ENCODE data around the gene C19orf47. TPM values are rescaled to one million over a fixed set of nuclear protein-coding genes. Genes with fewer than 3 reads are reported as not detected.
"Not testable (repeated sequence)": the region's sequence is repeated elsewhere in the genome, so short reads cannot be mapped to it uniquely, and the experiment has no call there.

The C19orf47 gene
- total and polyA plus RNA-seq, 2 donors = 7.3 to 13.9 TPM

DNA sequence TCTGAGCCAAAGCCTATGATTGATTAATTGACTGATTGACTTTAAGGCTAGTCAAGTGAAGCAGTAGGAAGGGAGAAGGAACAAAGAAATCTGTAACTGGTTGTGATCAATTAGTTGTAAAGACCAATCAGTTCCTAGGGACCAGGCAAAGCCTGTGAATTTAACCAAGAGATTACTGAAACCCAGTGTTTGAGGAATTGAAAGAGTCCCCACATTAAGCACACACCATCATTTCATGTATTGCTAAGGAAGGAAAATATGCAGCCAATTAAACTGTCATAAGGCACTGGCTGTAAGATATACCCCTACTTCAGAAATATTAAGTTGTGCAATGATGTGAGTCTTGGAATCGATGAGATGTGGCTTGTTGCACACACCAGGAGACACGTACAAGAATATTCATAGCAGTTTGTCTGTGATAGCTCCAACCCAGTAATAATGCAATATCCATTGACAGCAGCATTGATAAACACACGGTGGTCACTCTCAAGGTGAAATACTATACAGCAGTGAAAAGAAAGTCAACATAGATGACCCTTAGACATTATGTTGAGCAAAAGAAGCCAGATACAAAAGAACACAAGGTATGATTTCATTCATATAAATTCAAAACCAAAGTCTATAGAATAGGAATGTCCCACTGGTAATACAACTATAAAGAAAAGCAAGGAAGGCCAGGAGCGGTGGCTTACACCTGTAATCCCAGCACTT, 9.0 kb downstream of the C19orf47 start:
- H3K27ac ChIP-seq (ENCODE audit: low read depth in 1 of 2, low read length in 1 of 2) = no peak overlapping the region
- H3K27me3 ChIP-seq (ENCODE audit: control insufficient read depth in 2 of 2, insufficient read depth in 1 of 2, low read length in 1 of 2) = no peaks in the 10 kb centered on the region
- no peaks in the 10 kb centered on the region for H3K9me3 ChIP-seq (ENCODE audit: control insufficient read depth in 2 of 2, insufficient read depth in 1 of 2, low read length in 1 of 2)
- DNase-seq (ENCODE audit: low read depth in 6 of 9, low spot score in 9 of 9) = no peak
- no peak overlapping the region for H3K4me3 ChIP-seq (ENCODE audit: low read length in 2 of 2)
- peaks cover 33 to 36% of the 10 kb centered on the region in 2 donors for H3K36me3 ChIP-seq (ENCODE audit: control insufficient read depth in 2 of 2, insufficient read depth in 2 of 2, low read length in 1 of 2)
- no peaks in the 10 kb centered on the region for H3K4me1 ChIP-seq (ENCODE audit: control insufficient read depth in 2 of 2, insufficient read depth in 2 of 2, low read length in 2 of 2)
- 97% methylated on average over 4 of the region's 4 CpGs for WGBS

GRCh38 chr19:40337594-40337993, 10.6 kb downstream of the C19orf47 start:
- no peak overlapping the region for H3K4me3 ChIP-seq (ENCODE audit: low read length in 2 of 2)
- H3K9me3 ChIP-seq (ENCODE audit: control insufficient read depth in 2 of 2, insufficient read depth in 1 of 2, low read length in 1 of 2) = no peaks in the 10 kb centered on the region
- 99% methylated on average over 5 of the region's 5 CpGs for WGBS
- no peaks in the 10 kb centered on the region for H3K27me3 ChIP-seq (ENCODE audit: control insufficient read depth in 2 of 2, insufficient read depth in 1 of 2, low read length in 1 of 2)
- H3K4me1 ChIP-seq (ENCODE audit: control insufficient read depth in 2 of 2, insufficient read depth in 2 of 2, low read length in 2 of 2) = no peaks in the 10 kb centered on the region
- peaks cover 43 to 47% of the 10 kb centered on the region in 2 donors for H3K36me3 ChIP-seq (ENCODE audit: control insufficient read depth in 2 of 2, insufficient read depth in 2 of 2, low read length in 1 of 2)
- no peak overlapping the region for H3K27ac ChIP-seq (ENCODE audit: low read depth in 1 of 2, low read length in 1 of 2)
- DNase-seq (ENCODE audit: low read depth in 6 of 9, low spot score in 9 of 9) = no peak

DNA sequence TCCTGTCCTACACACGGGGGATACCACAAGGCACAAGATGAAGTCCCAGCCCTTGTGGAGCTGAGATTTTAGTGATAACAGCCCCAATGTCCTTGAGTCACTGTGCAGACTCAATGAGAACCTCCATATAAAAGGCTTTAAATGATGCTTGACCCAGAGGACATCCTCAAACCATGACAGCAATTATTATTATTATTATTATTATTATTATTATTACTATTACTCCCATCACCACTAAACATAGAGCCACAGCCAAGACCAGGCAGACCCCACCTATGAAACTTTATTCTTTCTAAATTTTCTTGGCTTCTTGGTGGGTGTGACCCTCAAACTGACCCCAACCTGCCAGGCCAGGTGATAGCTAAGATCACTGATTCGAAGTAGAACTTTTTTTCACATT, 11.1 kb downstream of the C19orf47 start:
- H3K4me3 ChIP-seq (ENCODE audit: low read length in 2 of 2) = no peak overlapping the region
- H3K36me3 ChIP-seq (ENCODE audit: control insufficient read depth in 2 of 2, insufficient read depth in 2 of 2, low read length in 1 of 2) = peaks cover 45 to 52% of the 10 kb centered on the region in 2 donors
- H3K9me3 ChIP-seq (ENCODE audit: control insufficient read depth in 2 of 2, insufficient read depth in 1 of 2, low read length in 1 of 2) = no peaks in the 10 kb centered on the region
- no peak overlapping the region for H3K27ac ChIP-seq (ENCODE audit: low read depth in 1 of 2, low read length in 1 of 2)
- no peak for DNase-seq (ENCODE audit: low read depth in 6 of 9, low spot score in 9 of 9)
- H3K4me1 ChIP-seq (ENCODE audit: control insufficient read depth in 2 of 2, insufficient read depth in 2 of 2, low read length in 2 of 2) = no peaks in the 10 kb centered on the region
- 98% methylated on average over 2 of the region's 2 CpGs for WGBS
- H3K27me3 ChIP-seq (ENCODE audit: control insufficient read depth in 2 of 2, insufficient read depth in 1 of 2, low read length in 1 of 2) = no peaks in the 10 kb centered on the region

- no peak overlapping the region for H3K27ac ChIP-seq (ENCODE audit: low read depth in 1 of 2, low read length in 1 of 2)
- H3K4me3 ChIP-seq (ENCODE audit: low read length in 2 of 2) = no peak overlapping the region
- H3K9me3 ChIP-seq (ENCODE audit: control insufficient read depth in 2 of 2, insufficient read depth in 1 of 2, low read length in 1 of 2) = no peaks in the 10 kb centered on the region
- peaks cover 45 to 52% of the 10 kb centered on the region in 2 donors for H3K36me3 ChIP-seq (ENCODE audit: control insufficient read depth in 2 of 2, insufficient read depth in 2 of 2, low read length in 1 of 2)
- no peaks in the 10 kb centered on the region for H3K27me3 ChIP-seq (ENCODE audit: control insufficient read depth in 2 of 2, insufficient read depth in 1 of 2, low read length in 1 of 2)
- DNase-seq (ENCODE audit: low read depth in 6 of 9, low spot score in 9 of 9) = no peak
- H3K4me1 ChIP-seq (ENCODE audit: control insufficient read depth in 2 of 2, insufficient read depth in 2 of 2, low read length in 2 of 2) = no peaks in the 10 kb centered on the region
- WGBS = 100% methylated on average over 2 of the region's 2 CpGs
Measured at GRCh38 chr19:40336601-40336900, 11.6 kb downstream of the C19orf47 start.

- DNase-seq (ENCODE audit: low read depth in 6 of 9, low spot score in 9 of 9) = no peak
- 96% methylated on average over 15 of the region's 15 CpGs for WGBS
Measured at GRCh38 chr19:40335855-40336600, 12.2 kb downstream of the C19orf47 start.

DNA sequence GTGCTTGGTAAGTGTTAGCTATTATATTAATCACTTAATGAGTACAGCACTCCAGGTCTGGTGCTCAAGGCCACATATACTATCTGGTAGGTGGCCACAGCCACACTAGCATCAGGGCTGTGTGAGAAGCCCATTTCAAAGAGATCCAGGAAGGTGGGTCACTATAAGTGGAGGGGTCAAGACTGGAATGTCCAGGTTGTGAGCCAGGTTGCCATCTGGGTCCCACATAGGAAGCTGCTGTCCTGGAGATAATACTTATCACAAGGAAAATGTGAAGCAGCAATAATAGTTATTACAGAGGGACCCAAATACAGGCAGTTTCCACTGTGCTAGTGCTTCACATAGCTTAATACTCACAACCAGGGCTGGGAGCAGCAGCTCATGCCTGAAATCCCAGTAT, 13.1 kb downstream of the C19orf47 start:
- Histone ChIP-seq H3K27me3 (ENCODE audit: control insufficient read depth in 2 of 2, insufficient read depth in 1 of 2, low read length in 1 of 2) (no peaks in the 10 kb centered on the region), H3K36me3 (ENCODE audit: control insufficient read depth in 2 of 2, insufficient read depth in 2 of 2, low read length in 1 of 2) (peaks cover 50 to 60% of the 10 kb centered on the region in 2 donors), H3K27ac (ENCODE audit: low read depth in 1 of 2, low read length in 1 of 2) (no peak overlapping the region), H3K4me3 (ENCODE audit: low read length in 2 of 2) (no peak overlapping the region), H3K9me3 (ENCODE audit: control insufficient read depth in 2 of 2, insufficient read depth in 1 of 2, low read length in 1 of 2) (no peaks in the 10 kb centered on the region), H3K4me1 (ENCODE audit: control insufficient read depth in 2 of 2, insufficient read depth in 2 of 2, low read length in 2 of 2) (no peaks in the 10 kb centered on the region)
- no peak for DNase-seq (ENCODE audit: low read depth in 6 of 9, low spot score in 9 of 9)

More at GRCh38 chr19:40335855-40336600, 12.2 kb downstream of the C19orf47 start:
- no peaks in the 10 kb centered on the region for H3K27me3 ChIP-seq (ENCODE audit: control insufficient read depth in 2 of 2, insufficient read depth in 1 of 2, low read length in 1 of 2)
- no peak overlapping the region for H3K4me3 ChIP-seq (ENCODE audit: low read length in 2 of 2)
- H3K27ac ChIP-seq (ENCODE audit: low read depth in 1 of 2, low read length in 1 of 2) = no peak overlapping the region
- H3K36me3 ChIP-seq (ENCODE audit: control insufficient read depth in 2 of 2, insufficient read depth in 2 of 2, low read length in 1 of 2) = peaks cover 44 to 54% of the 10 kb centered on the region in 2 donors
- H3K9me3 ChIP-seq (ENCODE audit: control insufficient read depth in 2 of 2, insufficient read depth in 1 of 2, low read length in 1 of 2) = no peaks in the 10 kb centered on the region
- no peaks in the 10 kb centered on the region for H3K4me1 ChIP-seq (ENCODE audit: control insufficient read depth in 2 of 2, insufficient read depth in 2 of 2, low read length in 2 of 2)

GRCh38 chr19:40333083-40333482, 15.1 kb downstream of the C19orf47 start:
- not testable (repeated sequence) for H3K9me3 ChIP-seq (ENCODE audit: control insufficient read depth in 2 of 2, insufficient read depth in 1 of 2, low read length in 1 of 2); H3K4me3 ChIP-seq (ENCODE audit: low read length in 2 of 2); H3K27me3 ChIP-seq (ENCODE audit: control insufficient read depth in 2 of 2, insufficient read depth in 1 of 2, low read length in 1 of 2); H3K4me1 ChIP-seq (ENCODE audit: control insufficient read depth in 2 of 2, insufficient read depth in 2 of 2, low read length in 2 of 2); H3K27ac ChIP-seq (ENCODE audit: low read depth in 1 of 2, low read length in 1 of 2); DNase-seq (ENCODE audit: low read depth in 6 of 9, low spot score in 9 of 9)
- WGBS = over 99% methylated on average over 6 of the region's 6 CpGs
- H3K36me3 ChIP-seq (ENCODE audit: control insufficient read depth in 2 of 2, insufficient read depth in 2 of 2, low read length in 1 of 2) = peaks cover 58 to 73% of the 10 kb centered on the region in 2 donors

DNA sequence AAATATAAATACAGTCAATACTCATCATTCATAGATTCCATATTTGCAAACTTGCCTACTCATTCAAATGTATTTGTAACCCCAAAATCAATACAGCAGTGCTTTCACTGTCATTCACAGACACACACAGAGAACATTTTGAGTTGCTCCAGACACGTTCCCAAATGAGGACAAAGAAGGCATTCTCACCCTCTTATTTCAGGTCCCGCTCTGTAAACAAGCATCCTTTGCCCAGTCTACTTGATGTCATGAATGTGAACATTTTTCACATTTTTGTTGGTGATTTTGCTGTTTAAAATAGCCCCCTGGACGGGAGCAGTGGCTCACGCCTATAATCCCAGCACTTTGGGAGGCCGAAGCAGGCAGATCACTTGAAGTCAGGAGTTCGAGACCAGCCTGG, 15.5 kb downstream of the C19orf47 start:
- H3K4me3 ChIP-seq (ENCODE audit: low read length in 2 of 2) = no peak overlapping the region
- H3K36me3 ChIP-seq (ENCODE audit: control insufficient read depth in 2 of 2, insufficient read depth in 2 of 2, low read length in 1 of 2) = peaks cover 62 to 73% of the 10 kb centered on the region in 2 donors
- WGBS = 97% methylated on average over 6 of the region's 6 CpGs
- DNase-seq (ENCODE audit: low read depth in 6 of 9, low spot score in 9 of 9) = no peak
- no peak overlapping the region for H3K27ac ChIP-seq (ENCODE audit: low read depth in 1 of 2, low read length in 1 of 2)
- no peaks in the 10 kb centered on the region for H3K9me3 ChIP-seq (ENCODE audit: control insufficient read depth in 2 of 2, insufficient read depth in 1 of 2, low read length in 1 of 2)
- H3K4me1 ChIP-seq (ENCODE audit: control insufficient read depth in 2 of 2, insufficient read depth in 2 of 2, low read length in 2 of 2) = no peaks in the 10 kb centered on the region
- no peaks in the 10 kb centered on the region for H3K27me3 ChIP-seq (ENCODE audit: control insufficient read depth in 2 of 2, insufficient read depth in 1 of 2, low read length in 1 of 2)

- Histone ChIP-seq H3K27ac (ENCODE audit: low read depth in 1 of 2, low read length in 1 of 2) (no peak overlapping the region), H3K4me3 (ENCODE audit: low read length in 2 of 2) (no peak overlapping the region), H3K27me3 (ENCODE audit: control insufficient read depth in 2 of 2, insufficient read depth in 1 of 2, low read length in 1 of 2) (no peaks in the 10 kb centered on the region), H3K9me3 (ENCODE audit: control insufficient read depth in 2 of 2, insufficient read depth in 1 of 2, low read length in 1 of 2) (no peaks in the 10 kb centered on the region), H3K36me3 (ENCODE audit: control insufficient read depth in 2 of 2, insufficient read depth in 2 of 2, low read length in 1 of 2) (peaks cover 72 to 76% of the 10 kb centered on the region in 2 donors), H3K4me1 (ENCODE audit: control insufficient read depth in 2 of 2, insufficient read depth in 2 of 2, low read length in 2 of 2) (no peaks in the 10 kb centered on the region)
- 94% methylated on average over 5 of the region's 5 CpGs for WGBS
- no peak for DNase-seq (ENCODE audit: low read depth in 6 of 9, low spot score in 9 of 9)
Measured at GRCh38 chr19:40331052-40331451, 17.1 kb downstream of the C19orf47 start.

Data from thymus (tissue), 11 donors.